Measurements from ENCODE around the gene DHX36.

The DHX36 gene

GRCh38 chr3:154240235-154240634 lies 84.1 kb downstream of the DHX36 start:
- TF ChIP-seq TAF1 (IDR thresholded peaks at IDR 0.05; ENCODE audit: borderline replicate concordance, low read depth, low read length) (no peak), POLR2A (IDR thresholded peaks at IDR 0.05; ENCODE audit: low read depth, low read length) (no peak), POLR2AphosphoS5 (IDR thresholded peaks at IDR 0.05; ENCODE audit: low read depth, low read length) (no peak)
- FAIRE-seq (no peak), DNase-seq (ENCODE audit: insufficient read length) (no peak)

DNA sequence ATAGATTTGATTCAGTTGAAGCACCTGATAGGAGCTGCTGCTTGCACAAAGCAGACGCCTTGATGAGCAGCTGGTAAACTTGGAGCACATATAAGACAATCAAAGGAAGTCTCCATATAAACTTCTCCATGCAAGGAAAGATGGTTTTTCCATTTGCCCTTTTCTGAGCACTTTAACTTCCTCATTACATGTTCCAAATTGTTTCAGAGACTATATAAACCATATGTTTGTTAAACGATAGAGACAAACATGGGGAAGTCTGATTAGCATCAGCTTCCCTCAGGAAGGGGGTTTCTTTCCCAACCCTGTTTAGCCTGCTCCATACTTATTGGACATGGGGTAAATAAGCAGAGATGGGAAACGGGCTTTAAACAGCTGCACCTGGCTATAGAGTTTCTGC lies 88.0 kb downstream of the DHX36 start:
- TF ChIP-seq TAF1 (IDR thresholded peaks at IDR 0.05; ENCODE audit: borderline replicate concordance, low read depth, low read length) (no peak), POLR2AphosphoS5 (IDR thresholded peaks at IDR 0.05; ENCODE audit: low read depth, low read length) (no peak), POLR2A (IDR thresholded peaks at IDR 0.05; ENCODE audit: low read depth, low read length) (no peak)
- FAIRE-seq = no peak
- no peak for DNase-seq (ENCODE audit: insufficient read length)

GRCh38 chr3:154235330-154235729 lies 89.0 kb downstream of the DHX36 start:
- TF ChIP-seq TAF1 (IDR thresholded peaks at IDR 0.05; ENCODE audit: borderline replicate concordance, low read depth, low read length) = no peak
- no peak for TF ChIP-seq POLR2AphosphoS5 (IDR thresholded peaks at IDR 0.05; ENCODE audit: low read depth, low read length)
- no peak for TF ChIP-seq POLR2A (IDR thresholded peaks at IDR 0.05; ENCODE audit: low read depth, low read length)
- DNase-seq (ENCODE audit: insufficient read length) = no peak
- FAIRE-seq = no peak

GRCh38 chr3:154229217-154229590 lies 95.1 kb downstream of the DHX36 start:
- DNase-seq (ENCODE audit: insufficient read length) (no peak), FAIRE-seq (peak; percentile 9)
- no peak for TF ChIP-seq TAF1 (IDR thresholded peaks at IDR 0.05; ENCODE audit: borderline replicate concordance, low read depth, low read length)
- no peak for TF ChIP-seq POLR2AphosphoS5 (IDR thresholded peaks at IDR 0.05; ENCODE audit: low read depth, low read length)
- no peak for TF ChIP-seq POLR2A (IDR thresholded peaks at IDR 0.05; ENCODE audit: low read depth, low read length)

DNA sequence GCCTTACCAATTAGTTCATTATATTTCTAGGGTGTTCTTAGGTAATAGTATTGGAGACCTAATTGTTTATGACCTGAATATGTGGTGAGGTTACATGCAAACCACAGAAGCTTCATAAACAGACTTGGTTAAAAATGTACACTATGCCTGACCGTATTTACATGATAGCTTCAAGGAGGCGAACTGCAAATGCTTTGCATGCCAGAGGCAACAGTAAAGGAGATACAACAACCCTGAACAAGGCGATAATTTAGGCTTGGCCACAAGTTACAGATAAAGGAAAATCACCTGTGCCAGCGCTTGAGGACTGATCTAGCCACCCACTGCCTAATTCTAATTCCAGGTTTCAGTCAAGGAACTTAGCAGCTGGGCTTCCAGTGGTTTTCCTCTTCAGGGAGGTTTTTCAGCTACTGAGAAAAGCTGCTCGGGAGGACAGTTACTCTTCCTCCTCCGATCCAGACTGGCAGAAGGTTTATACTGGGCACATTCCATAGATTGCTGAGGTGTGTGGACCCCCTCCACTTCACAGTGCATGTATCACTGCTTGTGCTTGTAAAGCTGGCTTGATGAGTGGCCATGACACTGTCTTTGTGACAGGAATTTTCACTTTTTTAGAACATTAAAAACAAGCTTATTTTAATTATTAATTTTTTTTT lies 95.6 kb downstream of the DHX36 start:
- TF ChIP-seq POLR2AphosphoS5 (IDR thresholded peaks at IDR 0.05; ENCODE audit: low read depth, low read length) (no peak), POLR2A (IDR thresholded peaks at IDR 0.05; ENCODE audit: low read depth, low read length) (no peak), TAF1 (IDR thresholded peaks at IDR 0.05; ENCODE audit: borderline replicate concordance, low read depth, low read length) (no peak)
- DNase-seq (ENCODE audit: insufficient read length) = no peak
- FAIRE-seq = no peak

DNA sequence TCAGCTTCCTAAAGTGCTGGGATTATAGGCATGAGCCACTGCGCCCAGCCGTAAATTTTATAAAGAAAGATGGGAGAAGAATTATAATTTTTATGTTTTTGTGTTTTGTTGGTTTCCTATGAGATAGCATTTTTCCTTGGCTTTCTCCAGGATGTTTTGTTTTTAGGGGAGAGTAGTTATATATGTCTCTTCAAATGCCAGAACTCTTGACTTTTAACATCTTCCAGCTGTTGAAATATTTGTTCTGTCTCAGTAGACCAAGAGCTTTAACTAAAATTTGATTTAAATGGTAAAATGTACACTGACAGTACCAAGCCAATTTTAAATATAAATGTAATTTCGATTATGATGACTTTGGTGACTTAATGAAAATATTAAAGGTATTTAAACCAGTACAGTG lies 96.8 kb downstream of the DHX36 start:
- TF ChIP-seq POLR2AphosphoS5 (IDR thresholded peaks at IDR 0.05; ENCODE audit: low read depth, low read length) (no peak), TAF1 (IDR thresholded peaks at IDR 0.05; ENCODE audit: borderline replicate concordance, low read depth, low read length) (no peak), POLR2A (IDR thresholded peaks at IDR 0.05; ENCODE audit: low read depth, low read length) (no peak)

GRCh38 chr3:154225536-154225935 lies 98.8 kb downstream of the DHX36 start:
- FAIRE-seq (no peak), DNase-seq (ENCODE audit: insufficient read length) (no peak)
- TF ChIP-seq POLR2A (IDR thresholded peaks at IDR 0.05; ENCODE audit: low read depth, low read length) (no peak), POLR2AphosphoS5 (IDR thresholded peaks at IDR 0.05; ENCODE audit: low read depth, low read length) (no peak), TAF1 (IDR thresholded peaks at IDR 0.05; ENCODE audit: borderline replicate concordance, low read depth, low read length) (no peak)

More for the DNA sequence above, 96.8 kb downstream of the DHX36 start:
- FAIRE-seq (no peak), DNase-seq (ENCODE audit: insufficient read length) (no peak)

DNA sequence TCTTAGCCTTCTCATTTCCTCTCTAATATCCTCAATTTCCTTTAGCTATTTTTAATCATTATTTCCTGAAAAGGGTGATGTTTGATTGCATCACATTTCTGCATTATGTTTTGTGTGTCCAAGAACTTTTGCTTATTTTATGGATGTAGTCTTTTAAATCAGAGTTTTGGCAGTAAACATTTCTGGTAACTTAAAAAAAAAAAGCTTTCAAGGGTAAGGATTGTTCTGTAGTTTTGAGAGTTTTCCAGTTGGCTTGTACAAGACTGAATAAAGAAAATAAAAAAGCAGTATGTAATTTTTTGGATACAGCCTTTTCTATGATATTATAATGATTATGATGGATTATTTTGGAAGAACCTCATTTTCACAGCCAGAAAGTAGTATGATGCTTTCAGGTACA lies 99.4 kb downstream of the DHX36 start:
- FAIRE-seq (no peak), DNase-seq (ENCODE audit: insufficient read length) (no peak)
- TF ChIP-seq POLR2AphosphoS5 (IDR thresholded peaks at IDR 0.05; ENCODE audit: low read depth, low read length) = no peak
- TF ChIP-seq TAF1 (IDR thresholded peaks at IDR 0.05; ENCODE audit: borderline replicate concordance, low read depth, low read length) = no peak
- TF ChIP-seq POLR2A (IDR thresholded peaks at IDR 0.05; ENCODE audit: low read depth, low read length) = no peak

- FAIRE-seq = no peak
- no peak for TF ChIP-seq POLR2AphosphoS5 (IDR thresholded peaks at IDR 0.05; ENCODE audit: low read depth, low read length)
- DNase-seq (ENCODE audit: insufficient read length) = no peak
These were observed 99.9 kb downstream of the DHX36 start for GRCh38 chr3:154224366-154224765.

- no peak for TF ChIP-seq TAF1 (IDR thresholded peaks at IDR 0.05; ENCODE audit: borderline replicate concordance, low read depth, low read length)
- TF ChIP-seq POLR2AphosphoS5 (IDR thresholded peaks at IDR 0.05; ENCODE audit: low read depth, low read length) = no peak
- TF ChIP-seq POLR2A (IDR thresholded peaks at IDR 0.05; ENCODE audit: low read depth, low read length) = no peak
- FAIRE-seq (no peak), DNase-seq (ENCODE audit: insufficient read length) (no peak)
These were observed 100.8 kb downstream of the DHX36 start for GRCh38 chr3:154223519-154223918.

Data from GM12892 (cell line).